NCI-H82 treated with DMSO at 0.1 percent for 48 hours (cell line): ENCODE measurements around the gene CXCR5.

ENCODE experiments used
- DNase-seq: peaks from one replicate; lab custom pipeline; 2025; ENCODE audit not compliant: unreplicated experiment; lab: John Stamatoyannopoulos, UW

The CXCR5 gene

GRCh38 chr11:118873804-118874203 lies 9.9 kb upstream of the CXCR5 start:
- no peak for DNase-seq

DNA sequence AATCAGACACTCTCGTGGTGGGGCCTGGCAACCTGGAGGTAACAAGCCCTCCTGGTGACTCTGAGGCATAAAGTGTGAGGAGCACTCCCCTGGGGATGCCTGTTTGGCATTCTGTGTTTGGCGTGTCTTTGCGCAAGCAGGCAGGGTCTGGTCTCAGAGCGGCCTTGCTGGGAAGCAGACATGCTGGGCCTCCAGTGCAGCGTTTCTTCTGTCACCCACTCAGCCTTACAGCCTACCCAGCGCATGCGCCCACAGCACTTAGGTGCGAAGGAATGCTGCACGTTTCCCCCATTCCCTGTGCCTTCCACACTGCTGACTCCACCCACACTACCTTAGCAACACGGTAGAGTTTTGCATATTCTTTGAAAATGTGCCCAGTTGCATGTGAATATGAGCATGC lies 7.4 kb upstream of the CXCR5 start:
- no peak for DNase-seq

DNA sequence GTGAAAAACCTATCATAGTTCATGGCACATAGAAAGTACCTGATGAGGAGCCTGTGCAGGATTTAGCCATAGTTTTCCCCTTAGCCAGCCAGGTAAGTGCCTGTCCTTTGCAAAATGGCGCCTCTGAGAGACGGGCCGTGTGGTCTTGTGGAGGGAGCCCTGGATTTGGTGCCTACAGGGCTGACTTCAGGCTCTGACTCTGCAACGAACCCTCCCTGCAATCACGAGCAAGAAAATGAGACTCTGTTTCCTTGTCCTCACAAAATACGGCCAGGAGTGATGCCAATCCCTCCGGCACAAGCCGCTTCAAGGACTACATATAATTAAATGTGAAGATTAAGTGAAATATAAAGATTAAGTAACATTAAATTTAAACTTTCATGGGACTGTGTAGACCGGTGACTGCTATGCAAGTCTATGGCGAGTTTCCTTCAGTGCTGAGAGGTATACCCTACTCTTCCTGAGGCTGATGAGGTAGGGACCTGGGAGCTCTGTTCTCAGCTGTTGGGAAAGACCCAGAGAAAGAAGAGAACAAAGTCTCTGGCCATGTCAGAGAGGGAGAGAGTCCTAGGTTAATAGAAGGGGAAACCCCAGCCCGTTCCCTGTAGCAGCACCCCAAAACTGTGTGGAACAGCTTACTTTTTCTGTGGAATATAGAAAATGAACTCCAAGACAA lies 6.1 kb upstream of the CXCR5 start:
- no peak for DNase-seq

DNA sequence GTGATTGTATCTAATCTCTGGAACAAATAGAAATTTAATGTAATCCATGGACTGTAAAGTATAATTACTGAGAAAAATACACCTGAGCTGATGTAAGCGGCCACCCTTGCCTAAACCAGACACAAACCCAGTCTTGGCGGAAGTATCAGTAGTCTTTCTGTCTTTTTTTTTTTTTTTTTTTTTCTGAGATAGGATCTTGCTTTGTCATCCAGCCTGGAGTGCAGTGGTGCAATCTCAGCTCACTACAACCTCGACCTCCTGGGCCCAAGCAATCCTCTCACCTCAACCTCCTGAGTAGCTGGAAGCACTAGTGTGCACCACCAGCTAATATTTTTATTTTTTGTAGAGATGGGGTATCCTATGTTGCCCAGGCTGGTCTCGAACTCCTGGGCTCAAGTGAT lies 5.5 kb upstream of the CXCR5 start:
- no peak for DNase-seq

DNA sequence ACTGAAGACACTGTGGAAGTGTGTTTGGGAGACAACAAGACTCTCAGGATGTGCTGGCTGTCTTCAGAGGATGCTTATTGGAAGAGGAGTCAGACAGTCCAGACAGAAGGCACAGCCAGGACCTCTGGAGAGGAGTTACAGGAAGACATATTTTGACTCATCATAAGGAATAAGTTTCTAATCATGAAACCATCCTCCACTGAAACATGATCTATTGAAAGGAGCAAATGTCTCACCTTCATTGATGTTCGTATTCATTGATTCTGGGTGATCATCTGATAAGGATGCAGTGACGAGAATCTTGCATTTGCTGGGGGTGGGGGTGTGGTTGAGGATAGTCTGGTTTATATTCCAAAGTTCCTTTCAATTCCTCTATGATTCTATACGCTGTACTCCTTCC lies 2.5 kb upstream of the CXCR5 start:
- DNase-seq = no peak

- no peak for DNase-seq
These were observed 1.2 kb upstream of the CXCR5 start for GRCh38 chr11:118882491-118882890.

DNA sequence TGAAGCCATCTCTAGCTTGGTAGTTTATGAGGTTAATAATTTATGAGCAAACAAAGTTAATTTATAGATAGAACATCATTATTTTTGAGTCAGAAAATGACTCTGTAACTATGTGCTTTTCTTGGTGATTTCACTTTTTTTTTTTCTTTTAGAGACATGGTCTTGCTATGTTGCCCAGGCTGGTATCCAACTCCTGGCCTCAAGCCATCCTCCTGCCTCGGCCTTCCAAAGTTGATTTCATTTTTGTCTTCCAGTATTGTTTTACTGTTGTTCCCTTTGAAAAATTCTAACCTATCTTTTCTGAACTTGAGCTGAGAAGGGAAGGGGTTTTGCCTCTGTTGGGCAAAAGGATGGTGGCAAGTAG lies 706 bp upstream of the CXCR5 start:
- DNase-seq = no peak

GRCh38 chr11:118884875-118885274 lies 1.2 kb downstream of the CXCR5 start:
- no peak for DNase-seq

DNA sequence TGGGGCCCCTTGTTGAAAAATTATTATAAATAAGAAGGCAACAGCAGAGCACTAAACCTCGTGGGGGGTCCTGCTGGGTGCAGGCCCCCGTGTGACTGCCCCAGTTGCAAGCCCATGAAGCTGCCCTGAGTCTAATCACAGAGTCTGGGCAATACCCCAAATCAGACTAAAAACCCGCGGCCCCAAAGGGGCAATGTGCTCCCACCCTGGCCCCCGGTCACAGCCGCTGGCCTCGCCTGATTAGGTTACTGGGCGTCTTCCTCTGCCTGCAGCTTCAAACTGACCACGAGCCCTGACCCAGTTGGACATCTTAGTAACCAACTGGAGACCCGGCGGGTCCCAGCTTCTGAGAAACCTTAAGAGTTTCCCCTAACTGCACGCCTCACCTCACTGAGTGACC lies 1.6 kb downstream of the CXCR5 start:
- no peak for DNase-seq

DNA sequence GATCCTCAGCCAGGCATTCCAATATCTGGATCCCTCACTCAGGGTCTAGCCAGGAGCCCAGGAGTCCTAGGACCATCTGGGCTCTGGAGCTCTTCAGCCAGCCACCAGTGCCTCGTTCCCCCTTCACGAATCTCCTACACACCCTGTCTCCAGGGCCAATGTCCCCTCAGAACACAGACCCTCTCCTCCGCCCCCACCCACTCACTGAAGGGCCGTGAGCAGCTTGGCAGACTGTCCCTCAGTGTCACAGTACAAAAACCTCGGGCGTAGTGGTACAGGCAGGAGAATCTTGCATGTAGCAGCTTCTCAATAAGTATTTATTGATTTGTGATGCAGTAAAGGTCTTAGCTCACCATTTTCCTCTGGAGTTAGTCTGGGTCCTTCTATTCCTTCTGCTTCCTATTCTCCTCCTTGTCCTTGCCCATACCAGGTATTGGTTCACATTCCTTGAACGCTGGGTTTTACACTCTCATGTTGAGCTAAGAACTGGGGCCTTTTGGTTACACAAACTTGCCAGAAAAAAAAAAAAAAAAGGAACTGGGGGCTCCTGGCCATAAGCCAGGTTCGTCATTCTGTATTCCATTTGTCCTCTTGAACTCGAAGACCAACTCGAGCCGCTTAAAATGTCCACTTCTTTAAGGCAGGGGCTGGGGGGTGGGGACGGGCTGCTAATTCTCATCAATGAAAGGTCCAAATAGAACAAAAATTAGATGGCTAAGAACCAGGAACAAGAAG lies 2.3 kb downstream of the CXCR5 start:
- no peak for DNase-seq

- no peak for DNase-seq
These were observed 3.0 kb downstream of the CXCR5 start for GRCh38 chr11:118886681-118887111.

GRCh38 chr11:118887206-118887605 lies 3.5 kb downstream of the CXCR5 start:
- DNase-seq = no peak

GRCh38 chr11:118888398-118888797 lies 4.7 kb downstream of the CXCR5 start:
- DNase-seq = no peak

DNA sequence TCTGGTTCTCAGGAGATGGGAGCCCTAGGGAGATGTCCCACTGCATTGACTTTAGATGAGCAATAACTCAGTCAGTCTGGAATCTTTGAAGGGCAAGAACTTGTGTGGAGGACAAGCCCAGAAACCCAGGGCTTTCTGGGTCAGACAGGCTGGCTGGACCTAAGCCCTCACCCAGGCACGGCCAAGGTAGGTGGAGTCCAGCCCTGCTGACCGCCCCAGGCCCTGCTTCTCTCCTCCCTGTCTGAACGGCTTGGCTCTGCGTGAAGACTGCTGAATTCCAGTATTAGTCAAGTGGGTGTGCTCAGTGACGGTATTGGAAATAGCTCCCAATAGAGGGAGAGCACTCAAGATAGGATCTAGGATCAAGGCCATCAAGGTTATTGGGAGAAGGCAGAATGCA lies 6.1 kb downstream of the CXCR5 start:
- no peak for DNase-seq

DNA sequence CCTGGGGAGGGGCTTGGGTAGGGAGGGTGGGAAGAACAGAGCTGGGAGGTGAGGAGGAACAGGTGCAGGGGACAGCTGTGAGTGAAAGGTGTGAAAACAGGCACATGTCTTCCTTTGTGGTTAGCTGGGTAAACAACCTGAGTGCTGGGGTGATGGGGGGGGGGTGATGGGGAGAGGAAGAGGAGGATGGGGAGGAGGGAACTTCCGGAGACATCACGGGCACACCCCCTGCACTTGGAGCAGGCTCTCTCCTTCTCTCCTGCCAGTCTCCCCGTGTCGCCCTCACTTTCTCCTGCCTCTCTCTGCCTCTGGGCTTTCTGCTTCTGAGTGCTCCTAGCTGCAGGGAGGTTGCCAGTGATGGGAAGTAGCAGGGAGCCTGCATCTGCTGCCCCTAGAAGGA lies 8.8 kb downstream of the CXCR5 start:
- DNase-seq = no peak

DNA sequence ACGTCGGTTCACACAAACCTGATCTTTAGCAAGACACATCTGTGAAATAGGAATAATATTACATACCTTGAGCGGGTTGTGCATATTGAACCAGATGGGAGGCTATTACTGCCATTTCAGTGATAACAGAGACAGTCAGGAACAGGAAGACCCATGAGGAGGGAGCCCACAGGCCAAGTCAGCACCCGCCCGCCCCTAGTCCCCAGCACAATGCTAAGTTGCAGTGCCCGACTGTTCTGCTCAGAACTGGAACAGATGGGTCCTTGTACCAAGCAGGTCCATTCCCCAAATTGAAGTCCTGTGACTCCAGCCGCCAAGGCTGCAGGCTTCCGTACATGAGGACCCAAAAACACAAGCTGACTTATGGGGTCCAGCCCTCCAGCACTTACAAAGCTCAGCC lies 9.3 kb downstream of the CXCR5 start:
- DNase-seq = no peak

DNA sequence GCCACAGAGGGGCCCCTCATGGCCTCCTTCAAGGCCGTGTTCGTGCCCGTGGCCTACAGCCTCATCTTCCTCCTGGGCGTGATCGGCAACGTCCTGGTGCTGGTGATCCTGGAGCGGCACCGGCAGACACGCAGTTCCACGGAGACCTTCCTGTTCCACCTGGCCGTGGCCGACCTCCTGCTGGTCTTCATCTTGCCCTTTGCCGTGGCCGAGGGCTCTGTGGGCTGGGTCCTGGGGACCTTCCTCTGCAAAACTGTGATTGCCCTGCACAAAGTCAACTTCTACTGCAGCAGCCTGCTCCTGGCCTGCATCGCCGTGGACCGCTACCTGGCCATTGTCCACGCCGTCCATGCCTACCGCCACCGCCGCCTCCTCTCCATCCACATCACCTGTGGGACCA lies 10.0 kb downstream of the CXCR5 start:
- DNase-seq = no peak

GRCh38 chr11:118894192-118894591 lies 10.5 kb downstream of the CXCR5 start:
- no peak for DNase-seq

DNA sequence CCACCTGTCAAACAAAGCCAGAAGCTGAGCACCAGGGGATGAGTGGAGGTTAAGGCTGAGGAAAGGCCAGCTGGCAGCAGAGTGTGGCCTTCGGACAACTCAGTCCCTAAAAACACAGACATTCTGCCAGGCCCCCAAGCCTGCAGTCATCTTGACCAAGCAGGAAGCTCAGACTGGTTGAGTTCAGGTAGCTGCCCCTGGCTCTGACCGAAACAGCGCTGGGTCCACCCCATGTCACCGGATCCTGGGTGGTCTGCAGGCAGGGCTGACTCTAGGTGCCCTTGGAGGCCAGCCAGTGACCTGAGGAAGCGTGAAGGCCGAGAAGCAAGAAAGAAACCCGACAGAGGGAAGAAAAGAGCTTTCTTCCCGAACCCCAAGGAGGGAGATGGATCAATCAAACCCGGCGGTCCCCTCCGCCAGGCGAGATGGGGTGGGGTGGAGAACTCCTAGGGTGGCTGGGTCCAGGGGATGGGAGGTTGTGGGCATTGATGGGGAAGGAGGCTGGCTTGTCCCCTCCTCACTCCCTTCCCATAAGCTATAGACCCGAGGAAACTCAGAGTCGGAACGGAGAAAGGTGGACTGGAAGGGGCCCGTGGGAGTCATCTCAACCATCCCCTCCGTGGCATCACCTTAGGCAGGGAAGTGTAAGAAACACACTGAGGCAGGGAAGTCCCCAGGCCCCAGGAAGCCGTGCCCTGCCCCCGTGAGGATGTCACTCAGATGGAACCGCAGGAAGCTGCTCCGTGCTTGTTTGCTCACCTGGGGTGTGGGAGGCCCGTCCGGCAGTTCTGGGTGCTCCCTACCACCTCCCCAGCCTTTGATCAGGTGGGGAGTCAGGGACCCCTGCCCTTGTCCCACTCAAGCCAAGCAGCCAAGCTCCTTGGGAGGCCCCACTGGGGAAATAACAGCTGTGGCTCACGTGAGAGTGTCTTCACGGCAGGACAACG lies 11.7 kb downstream of the CXCR5 start:
- DNase-seq = no peak

DNA sequence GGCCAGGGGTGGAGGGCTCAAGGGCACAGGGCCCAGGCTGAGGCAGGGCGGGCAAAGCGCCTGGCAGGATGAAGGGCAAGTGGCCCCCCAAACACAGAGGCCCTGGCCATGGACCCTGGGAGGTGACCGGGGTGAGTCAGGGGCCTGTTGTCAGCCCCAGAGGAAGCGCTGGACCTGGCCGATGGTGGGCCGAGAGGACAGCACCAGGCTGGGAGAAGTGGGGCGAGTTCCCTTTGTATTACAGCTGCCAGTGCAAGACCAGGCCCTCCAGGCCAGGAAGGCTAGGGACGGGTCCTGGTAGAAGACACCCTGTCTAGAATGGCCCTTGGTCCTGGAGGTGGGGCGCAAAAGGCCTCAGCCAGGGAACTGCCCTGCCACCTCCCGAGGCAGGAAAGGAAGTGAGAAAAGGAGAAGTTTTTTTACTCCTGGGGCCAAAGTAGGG lies 12.8 kb downstream of the CXCR5 start:
- no peak for DNase-seq

DNA sequence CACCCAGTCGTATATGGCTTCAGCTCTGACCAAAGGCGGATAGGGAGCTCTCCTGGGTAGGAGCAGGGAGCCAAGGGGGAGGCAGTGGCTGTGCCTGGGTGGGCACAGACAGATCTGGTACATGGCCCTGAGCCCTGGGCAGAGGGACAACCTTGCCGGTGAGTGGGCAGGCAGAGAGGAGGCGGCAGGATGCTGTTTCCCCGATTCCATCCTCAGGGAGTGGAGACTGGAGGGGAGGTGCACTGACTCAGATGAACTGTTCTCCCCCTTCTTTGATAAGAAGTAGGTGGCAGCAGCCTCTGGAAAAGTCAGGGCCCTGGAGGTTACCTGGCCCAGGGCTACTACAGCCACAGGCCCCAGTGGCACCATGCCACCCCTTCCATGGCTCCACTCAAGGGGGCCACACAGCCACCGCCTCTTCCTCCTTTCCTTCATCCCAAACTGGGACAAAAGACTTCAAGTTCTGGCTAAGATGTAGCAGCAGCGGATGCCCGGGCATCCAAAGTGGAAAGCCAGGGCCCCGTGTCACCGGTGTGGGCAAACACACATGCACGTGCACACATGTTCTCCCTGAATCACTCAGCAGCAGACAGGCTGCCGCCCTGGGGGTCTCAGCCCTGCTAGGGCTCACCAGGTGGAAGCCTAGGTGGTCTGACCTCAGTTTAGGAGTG lies 13.4 kb downstream of the CXCR5 start:
- DNase-seq = no peak
